NT2/D1 (cell line): ENCODE measurements around the gene SDSL.

Experiments
- DNase-seq: peaks from one replicate; pipeline ENCODE4 v3.0.0-alpha.2; 2011; ENCODE audit warnings: low read depth, low spot score
- H3K27me3 ChIP-seq: 2 replicates; pipeline ENCODE4 v1.6.0; 2011; ENCODE audit warnings: mild to moderate bottlenecking; ENCODE audit not compliant: insufficient read length, insufficient read depth
- H3K36me3 ChIP-seq: 2 replicates; pipeline ENCODE4 v1.6.1; 2011; ENCODE audit warnings: mild to moderate bottlenecking, low read length, mixed read lengths; ENCODE audit not compliant: insufficient read depth, insufficient read length
- H3K4me1 ChIP-seq: 2 replicates; pipeline ENCODE4 v1.5.1; 2011; ENCODE audit not compliant: insufficient read depth, insufficient read length
- H3K4me3 ChIP-seq: 2 replicates; pipeline ENCODE4 v1.5.1; 2011; ENCODE audit warnings: low read depth; ENCODE audit not compliant: insufficient read length
- H3K9ac ChIP-seq: 2 replicates; pipeline ENCODE4 v1.6.0; 2011; ENCODE audit warnings: low read depth; ENCODE audit not compliant: insufficient read length
- H3K9me3 ChIP-seq: 2 replicates; pipeline ENCODE4 v1.5.1; 2011; ENCODE audit warnings: mild to moderate bottlenecking, low read length; ENCODE audit not compliant: insufficient read depth
- SUZ12 ChIP-seq: IDR thresholded peaks from 2 replicates; pipeline ENCODE4 v1.6.1; 2011; ENCODE audit not compliant: insufficient read length, insufficient read depth; ENCODE audit errors: extremely low read depth
- YY1 ChIP-seq: IDR thresholded peaks from 2 replicates; pipeline ENCODE4 v1.6.1; 2011; ENCODE audit not compliant: insufficient read length, insufficient read depth
- ZNF274 ChIP-seq: IDR thresholded peaks from 2 replicates; pipeline ENCODE4 v1.6.1; 2011; ENCODE audit warnings: mild to moderate bottlenecking, low read depth, low read length

SDSL gene

DNA sequence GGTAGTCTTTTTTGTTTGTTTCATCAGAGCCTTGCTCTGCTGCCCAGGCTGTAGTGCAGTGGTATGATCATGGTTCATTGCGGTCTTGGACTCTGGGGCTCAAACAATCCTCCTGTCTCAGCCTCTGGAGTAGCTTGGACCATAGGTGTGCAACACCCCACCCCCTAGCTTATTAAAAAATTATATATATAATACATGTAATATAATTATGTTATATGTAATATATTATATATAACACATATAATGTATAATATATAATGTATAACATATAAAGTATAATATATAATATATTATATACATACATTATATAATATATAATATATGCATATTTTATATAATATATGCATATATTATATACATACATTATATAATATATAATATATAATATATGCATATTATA lies 27.7 kb downstream of the SDSL start:
- TF ChIP-seq SUZ12 (no peak), YY1 (no peak), ZNF274 (no peak)
- no peaks in the 10 kb centered on the region; the same call in 1 of the 2 replicates for H3K9me3 ChIP-seq
- H3K36me3 ChIP-seq: no peaks in the 10 kb centered on the region
- H3K27me3 ChIP-seq: no peaks in the 10 kb centered on the region
- H3K9ac ChIP-seq: no peak overlapping the region
- H3K4me1 ChIP-seq: no peaks in the 10 kb centered on the region
- DNase-seq: no peak
- H3K4me3 ChIP-seq: no peak overlapping the region

DNA sequence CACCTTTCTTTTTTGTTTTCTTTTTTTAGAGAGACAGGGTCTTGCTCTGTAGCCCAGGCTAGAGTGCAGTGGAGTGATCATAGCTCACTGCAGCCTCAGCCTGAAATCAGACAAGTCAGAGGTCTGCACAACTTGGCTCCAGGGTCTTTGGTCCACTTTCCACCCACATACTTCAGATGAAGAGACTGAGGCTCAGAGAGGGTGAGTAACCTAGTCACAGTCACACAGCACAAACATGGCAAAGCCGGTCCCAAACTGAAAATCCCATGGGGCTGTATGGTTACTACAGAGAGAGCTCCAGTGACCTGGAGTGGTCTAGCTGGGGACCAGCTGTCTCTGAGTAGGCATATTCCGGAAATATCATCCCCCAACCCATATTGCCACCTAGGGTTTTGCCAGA lies 30.3 kb downstream of the SDSL start:
- no peak for TF ChIP-seq YY1
- TF ChIP-seq ZNF274: no peak
- peaks cover 2% of the 10 kb centered on the region for H3K4me1 ChIP-seq
- no peaks in the 10 kb centered on the region for H3K27me3 ChIP-seq
- no peaks in the 10 kb centered on the region for H3K36me3 ChIP-seq
- DNase-seq: no peak
- H3K9me3 ChIP-seq: no peaks in the 10 kb centered on the region
- H3K4me3 ChIP-seq: no peak overlapping the region
- no peak overlapping the region for H3K9ac ChIP-seq

DNA sequence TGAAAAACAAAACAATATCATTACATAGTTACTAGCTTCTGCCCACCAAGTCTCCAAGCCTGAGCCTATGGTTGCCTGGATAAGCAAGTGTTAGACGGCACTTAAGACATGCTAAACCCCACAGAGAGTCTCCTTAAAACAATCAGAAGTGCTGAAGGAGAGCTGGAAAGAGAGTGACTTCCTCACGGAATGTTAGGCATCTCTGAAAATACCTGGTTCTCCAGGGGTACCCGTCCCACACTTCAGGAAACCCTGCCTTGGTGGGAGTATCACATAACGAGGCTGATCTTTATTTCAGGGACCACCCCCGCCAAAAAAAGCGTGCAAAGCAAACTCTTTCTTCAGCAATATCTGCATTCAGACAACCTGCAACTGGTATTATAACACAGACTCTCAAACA lies 31.1 kb downstream of the SDSL start:
- no peak overlapping the region for H3K9ac ChIP-seq
- no peaks in the 10 kb centered on the region for H3K36me3 ChIP-seq
- H3K27me3 ChIP-seq: peaks cover 5% of the 10 kb centered on the region
- no peak for TF ChIP-seq YY1
- TF ChIP-seq ZNF274: no peak
- TF ChIP-seq SUZ12: no peak
- H3K4me1 ChIP-seq: peaks cover 2% of the 10 kb centered on the region
- DNase-seq: no peak
- H3K4me3 ChIP-seq: no peak overlapping the region
- H3K9me3 ChIP-seq: no peaks in the 10 kb centered on the region

DNA sequence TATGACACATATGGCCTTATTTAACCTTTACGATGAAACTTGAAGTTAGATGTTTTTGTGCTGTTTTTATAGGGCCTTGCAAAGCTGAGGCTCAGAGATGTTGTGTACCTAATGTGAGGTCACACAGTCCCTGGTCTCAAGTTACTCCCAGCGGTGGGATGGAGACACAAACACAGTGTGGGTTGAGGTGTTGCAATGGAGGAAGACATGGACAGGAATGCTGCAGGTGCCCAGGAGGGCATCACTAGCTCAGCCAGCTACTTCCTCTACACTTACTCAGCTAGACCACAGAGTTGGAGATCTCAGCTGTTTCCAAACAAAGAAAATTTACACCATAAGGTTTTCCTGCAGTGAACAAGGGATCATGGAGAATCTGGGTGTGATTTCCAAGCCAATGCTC lies 34.0 kb downstream of the SDSL start:
- Histone ChIP-seq H3K9me3 (no peaks in the 10 kb centered on the region), H3K27me3 (peaks cover 32% of the 10 kb centered on the region), H3K4me3 (no peak overlapping the region), H3K9ac (no peak overlapping the region), H3K4me1 (peaks cover 2% of the 10 kb centered on the region), H3K36me3 (no peaks in the 10 kb centered on the region)
- no peak for DNase-seq
- TF ChIP-seq ZNF274 (no peak), SUZ12 (no peak), YY1 (no peak)

DNA sequence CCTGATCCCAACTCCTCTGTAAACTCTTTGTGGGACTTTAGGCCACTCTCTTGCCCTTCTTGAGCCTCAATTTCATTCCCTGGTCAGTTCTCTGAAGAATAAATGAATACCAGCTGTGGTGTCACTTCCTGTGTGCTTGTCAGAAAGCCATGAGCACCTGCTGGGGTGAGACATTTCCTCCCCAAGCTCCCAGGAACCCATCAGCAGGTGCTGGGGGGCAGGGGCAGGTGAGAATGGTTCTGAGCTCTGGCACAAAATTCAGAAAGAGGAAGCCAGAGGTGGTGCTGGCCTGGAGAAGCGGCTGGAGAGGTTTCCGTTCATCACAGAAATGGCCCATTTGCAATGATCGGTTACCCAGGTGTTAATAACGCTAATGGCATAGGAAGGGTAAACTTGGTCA lies 34.6 kb downstream of the SDSL start:
- H3K9ac ChIP-seq: no peak overlapping the region
- H3K4me3 ChIP-seq: no peak overlapping the region
- no peak for DNase-seq
- TF ChIP-seq YY1: no peak
- peaks cover 38% of the 10 kb centered on the region for H3K27me3 ChIP-seq
- no peaks in the 10 kb centered on the region for H3K36me3 ChIP-seq
- H3K4me1 ChIP-seq: peaks cover 2% of the 10 kb centered on the region
- H3K9me3 ChIP-seq: no peaks in the 10 kb centered on the region

DNA sequence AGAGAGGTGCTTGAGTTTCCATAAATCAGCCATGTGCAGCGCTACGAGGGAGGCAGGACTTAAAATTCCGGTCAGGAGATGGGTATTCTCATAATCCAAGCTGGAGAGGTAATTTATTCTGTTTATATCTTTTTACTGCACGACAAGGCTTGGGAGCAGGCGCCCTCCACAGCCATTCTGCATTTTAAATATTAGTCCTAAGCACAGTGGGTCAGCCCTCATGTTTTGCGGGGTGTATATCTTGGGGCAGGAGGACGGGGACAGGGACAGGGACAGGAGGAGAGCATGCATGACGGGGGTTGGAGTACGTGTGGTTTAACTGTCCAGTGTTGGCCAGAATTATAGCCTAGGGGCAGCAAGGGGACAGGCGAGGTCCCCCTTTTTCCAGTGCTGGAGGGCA lies 35.0 kb downstream of the SDSL start:
- H3K36me3 ChIP-seq: no peaks in the 10 kb centered on the region
- H3K9me3 ChIP-seq: no peaks in the 10 kb centered on the region
- no peak overlapping the region for H3K4me3 ChIP-seq
- H3K27me3 ChIP-seq: peaks cover 42% of the 10 kb centered on the region
- TF ChIP-seq SUZ12 (no peak), ZNF274 (no peak), YY1 (no peak)
- peaks cover 3% of the 10 kb centered on the region for H3K4me1 ChIP-seq
- DNase-seq: no peak
- no peak overlapping the region for H3K9ac ChIP-seq

DNA sequence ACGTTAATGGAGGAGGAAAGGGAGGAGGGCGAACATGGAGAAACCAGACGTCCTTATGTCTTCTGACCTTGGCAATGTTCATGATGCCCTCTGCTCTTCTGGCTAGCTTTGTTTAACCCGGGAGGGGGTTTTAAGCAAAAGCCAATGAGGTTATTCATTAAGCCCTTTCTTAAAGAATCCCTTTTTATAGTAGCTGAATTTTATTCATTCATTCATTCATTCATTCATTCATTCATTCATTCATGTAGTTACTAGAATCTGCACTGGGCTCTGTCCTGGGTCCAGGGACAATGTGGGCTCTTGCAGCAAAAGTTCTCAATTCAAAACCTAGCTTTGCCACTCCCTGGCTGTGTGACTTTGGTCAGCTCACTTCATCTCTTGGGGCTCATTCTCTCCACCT lies 35.5 kb downstream of the SDSL start:
- Histone ChIP-seq H3K36me3 (no peaks in the 10 kb centered on the region), H3K4me3 (no peak overlapping the region), H3K27me3 (peaks cover 48% of the 10 kb centered on the region), H3K9me3 (no peaks in the 10 kb centered on the region), H3K4me1 (peaks cover 5% of the 10 kb centered on the region), H3K9ac (no peak overlapping the region)
- TF ChIP-seq YY1: no peak
- no peak for TF ChIP-seq ZNF274
- TF ChIP-seq SUZ12: no peak
- DNase-seq: no peak

DNA sequence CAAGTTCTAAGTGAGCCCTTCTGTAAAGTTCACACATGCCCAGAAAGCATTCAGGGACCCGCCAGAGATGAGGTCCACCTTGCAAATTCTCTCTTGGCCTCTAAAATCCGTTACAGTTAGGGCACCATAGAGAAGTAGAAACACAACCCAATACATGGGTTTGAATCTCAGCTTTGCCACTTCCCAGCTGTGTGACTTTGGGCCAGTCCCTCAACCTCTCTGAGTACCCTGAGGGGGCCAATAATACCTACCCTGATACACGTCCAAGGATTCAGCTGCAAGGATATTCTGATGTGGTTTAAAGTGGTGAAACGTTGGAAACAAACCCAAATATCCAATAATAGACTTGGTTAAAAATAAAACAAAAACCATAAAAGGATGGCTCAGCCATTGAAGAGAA lies 37.8 kb downstream of the SDSL start:
- H3K4me3 ChIP-seq: no peak overlapping the region

More for the DNA sequence above, 37.8 kb downstream of the SDSL start:
- no peaks in the 10 kb centered on the region for H3K9me3 ChIP-seq
- H3K4me1 ChIP-seq: peaks cover 16% of the 10 kb centered on the region
- H3K9ac ChIP-seq: no peak overlapping the region
- H3K36me3 ChIP-seq: no peaks in the 10 kb centered on the region
- no peak for DNase-seq
- TF ChIP-seq YY1 (no peak), ZNF274 (no peak), SUZ12 (no peak)
- H3K27me3 ChIP-seq: peaks cover 70% of the 10 kb centered on the region
